OCI-LY7 (cell line): ENCODE results near the gene MIS18A. TPM values are rescaled to one million over a fixed set of nuclear protein-coding genes. Genes with fewer than 3 reads are reported as not detected.

ENCODE experiments used
- BruUV-seq: library from RNA; stranded (reverse); fragments of 400-500 nt; replicated peaks from 2 replicates; lab custom pipeline; 2021; lab: Mats Ljungman, UMichigan
- CTCF ChIA-PET: fragments of 300-600 bp; sonication (Branson Sonifier 250); formaldehyde crosslinking; loops from one replicate; lab custom pipeline; 2022; ENCODE audit warnings: antibody characterized with exemption; ENCODE audit not compliant: unreplicated experiment; lab: Charles Lee
- POLR2A ChIA-PET: fragments of 300-600 bp; sonication (Branson Sonifier 250); formaldehyde crosslinking; loops from one replicate; lab custom pipeline; 2022; ENCODE audit warnings: antibody characterized with exemption; lab: Charles Lee
- DNase-seq: peaks from one replicate; pipeline ENCODE4 v3.0.0-alpha.2; 2015; ENCODE audit warnings: low spot score
- H2AFZ ChIP-seq: fragments of 200-600 bp; sonication (generic), shearing (Covaris generic); 2 replicates; pipeline ENCODE4 v1.6.1; 2014; ENCODE audit warnings: mild to moderate bottlenecking, antibody characterized with exemption, low read length, moderate library complexity
- H3K27ac ChIP-seq: fragments of 200-600 bp; sonication (generic); 2 replicates; pipeline ENCODE4 v1.5.1; 2014; ENCODE audit warnings: mixed run types, low read depth, mild to moderate bottlenecking, moderate library complexity, low read length, inconsistent platforms; ENCODE audit not compliant: poor library complexity, severe bottlenecking
- H3K36me3 ChIP-seq: fragments of 200-600 bp; sonication (generic); 2 replicates; pipeline ENCODE4 v1.6.1; 2014; ENCODE audit warnings: mild to moderate bottlenecking, antibody characterized with exemption, low read length, moderate library complexity, mixed read lengths; ENCODE audit not compliant: insufficient read depth
- H3K4me1 ChIP-seq: fragments of 200-600 bp; sonication (generic); 2 replicates; pipeline ENCODE4 v1.5.1; 2014; ENCODE audit warnings: mild to moderate bottlenecking, low read length; ENCODE audit not compliant: insufficient read depth, poor library complexity, severe bottlenecking
- H3K4me2 ChIP-seq: fragments of 200-600 bp; sonication (generic); 2 replicates; pipeline ENCODE4 v1.6.1; 2014; ENCODE audit warnings: mild to moderate bottlenecking, low read length
- H3K4me3 ChIP-seq: fragments of 200-600 bp; sonication (generic); 2 replicates; pipeline ENCODE4 v1.5.1; 2014; ENCODE audit warnings: mild to moderate bottlenecking, low read depth, low read length; ENCODE audit not compliant: poor library complexity, severe bottlenecking
- H3K79me2 ChIP-seq: fragments of 200-600 bp; sonication (generic); 2 replicates; pipeline ENCODE4 v1.6.1; 2016; ENCODE audit warnings: low read depth, mild to moderate bottlenecking, low read length, moderate library complexity, mixed read lengths; ENCODE audit not compliant: insufficient read depth
- H3K9me2 ChIP-seq: fragments of 200-600 bp; sonication (generic); 2 replicates; pipeline ENCODE4 v1.6.1; 2016; ENCODE audit warnings: mild to moderate bottlenecking, low read length, mixed read lengths; ENCODE audit not compliant: insufficient read depth
- H3K9me3 ChIP-seq: fragments of 200-600 bp; sonication (generic); 2 replicates; pipeline ENCODE4 v1.6.1; 2014; ENCODE audit warnings: mild to moderate bottlenecking, mixed run types, low read length, mixed read lengths
- H4K20me1 ChIP-seq: fragments of 200-600 bp; sonication (generic); 2 replicates; pipeline ENCODE4 v1.6.1; 2014; ENCODE audit warnings: mild to moderate bottlenecking, antibody characterized with exemption, low read length, moderate library complexity, mixed read lengths; ENCODE audit not compliant: insufficient read depth
- EZH2phosphoT487 ChIP-seq: fragments of 200-600 bp; sonication (generic); IDR thresholded peaks from 2 replicates; pipeline ENCODE4 v1.6.1; 2018; ENCODE audit warnings: low read depth, borderline replicate concordance, mild to moderate bottlenecking, mixed run types, antibody characterized with exemption, low read length, moderate library complexity, mixed read lengths
- intact Hi-C: fragments of 100-400 bp; cut with micrococcal nuclease; formaldehyde crosslinking; loops from one replicate; pipeline ENCODE4 v1.10.0; 2022; ENCODE audit not compliant: unreplicated experiment
- total RNA-seq, 2 experiments: library from RNA; depleted of rRNA in 1 of 2; stranded (reverse); fragments of >200 nt in 1 of 2; shearing (Covaris generic) in 1 of 2; gene quantifications; 2 replicates each; pipeline ENCODE4 v1.2.3, GENCODE V29; 2014 to 2022
- TF ChIP-seq, protein P1 (sequence below): fragments of 200-600 bp; sonication (generic); conservative IDR thresholded peaks from 2 replicates; pipeline ENCODE4 v1.5.1; 2014; ENCODE audit warnings: mild to moderate bottlenecking, antibody characterized with exemption, low read length, moderate library complexity, mixed read lengths

Gene MIS18A
- total RNA-seq, 2 experiments from 2014 or later, result 25.2 to 53.0 TPM

- Histone ChIP-seq H3K4me3 (no peak overlapping the region), H3K79me2 (no peaks in the 10 kb centered on the region), H4K20me1 (no peaks in the 10 kb centered on the region), H2AFZ (no peak overlapping the region), H3K9me3 (no peaks in the 10 kb centered on the region), H3K4me2 (no peak overlapping the region), H3K9me2 (no peaks in the 10 kb centered on the region), H3K27ac (no peak overlapping the region), H3K36me3 (peaks cover 97% of the 10 kb centered on the region), H3K4me1 (no peaks in the 10 kb centered on the region)
- POLR2A ChIA-PET, result no interaction called here
- no peak for TF ChIP-seq EZH2phosphoT487
- TF ChIP-seq, protein P1, sequence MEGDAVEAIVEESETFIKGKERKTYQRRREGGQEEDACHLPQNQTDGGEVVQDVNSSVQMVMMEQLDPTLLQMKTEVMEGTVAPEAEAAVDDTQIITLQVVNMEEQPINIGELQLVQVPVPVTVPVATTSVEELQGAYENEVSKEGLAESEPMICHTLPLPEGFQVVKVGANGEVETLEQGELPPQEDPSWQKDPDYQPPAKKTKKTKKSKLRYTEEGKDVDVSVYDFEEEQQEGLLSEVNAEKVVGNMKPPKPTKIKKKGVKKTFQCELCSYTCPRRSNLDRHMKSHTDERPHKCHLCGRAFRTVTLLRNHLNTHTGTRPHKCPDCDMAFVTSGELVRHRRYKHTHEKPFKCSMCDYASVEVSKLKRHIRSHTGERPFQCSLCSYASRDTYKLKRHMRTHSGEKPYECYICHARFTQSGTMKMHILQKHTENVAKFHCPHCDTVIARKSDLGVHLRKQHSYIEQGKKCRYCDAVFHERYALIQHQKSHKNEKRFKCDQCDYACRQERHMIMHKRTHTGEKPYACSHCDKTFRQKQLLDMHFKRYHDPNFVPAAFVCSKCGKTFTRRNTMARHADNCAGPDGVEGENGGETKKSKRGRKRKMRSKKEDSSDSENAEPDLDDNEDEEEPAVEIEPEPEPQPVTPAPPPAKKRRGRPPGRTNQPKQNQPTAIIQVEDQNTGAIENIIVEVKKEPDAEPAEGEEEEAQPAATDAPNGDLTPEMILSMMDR, result no peak
- intact Hi-C loops, result no loop called here
- no TSS peak for BruUV-seq
- CTCF ChIA-PET, result no interaction called here
- no peak for DNase-seq
Measured at GRCh38 chr21:32319012-32319411, 40.2 kb upstream of the MIS18A start.

- no peak for TF ChIP-seq EZH2phosphoT487
- TF ChIP-seq, protein P1, result no peak
- intact Hi-C loops, result no loop called here
- DNase-seq, result no peak
- CTCF ChIA-PET, result no interaction called here
- no peaks in the 10 kb centered on the region for H3K9me2 ChIP-seq
- H2AFZ ChIP-seq, result no peak overlapping the region
- no peaks in the 10 kb centered on the region for H3K79me2 ChIP-seq
- POLR2A ChIA-PET, result interaction anchor here (1.0 kb wide), 1 partner anchor 13 kb away, joined by 8 read pairs; no protein-coding TSS in a partner anchor
- BruUV-seq, result no TSS peak
- H3K36me3 ChIP-seq, result peaks cover 96% of the 10 kb centered on the region
- H3K4me2 ChIP-seq, result no peak overlapping the region
- H4K20me1 ChIP-seq, result no peaks in the 10 kb centered on the region
- H3K4me1 ChIP-seq, result no peaks in the 10 kb centered on the region
- H3K4me3 ChIP-seq, result no peak overlapping the region
- no peak overlapping the region for H3K27ac ChIP-seq
- no peaks in the 10 kb centered on the region for H3K9me3 ChIP-seq
Measured at GRCh38 chr21:32317726-32318125, 38.9 kb upstream of the MIS18A start.

DNA sequence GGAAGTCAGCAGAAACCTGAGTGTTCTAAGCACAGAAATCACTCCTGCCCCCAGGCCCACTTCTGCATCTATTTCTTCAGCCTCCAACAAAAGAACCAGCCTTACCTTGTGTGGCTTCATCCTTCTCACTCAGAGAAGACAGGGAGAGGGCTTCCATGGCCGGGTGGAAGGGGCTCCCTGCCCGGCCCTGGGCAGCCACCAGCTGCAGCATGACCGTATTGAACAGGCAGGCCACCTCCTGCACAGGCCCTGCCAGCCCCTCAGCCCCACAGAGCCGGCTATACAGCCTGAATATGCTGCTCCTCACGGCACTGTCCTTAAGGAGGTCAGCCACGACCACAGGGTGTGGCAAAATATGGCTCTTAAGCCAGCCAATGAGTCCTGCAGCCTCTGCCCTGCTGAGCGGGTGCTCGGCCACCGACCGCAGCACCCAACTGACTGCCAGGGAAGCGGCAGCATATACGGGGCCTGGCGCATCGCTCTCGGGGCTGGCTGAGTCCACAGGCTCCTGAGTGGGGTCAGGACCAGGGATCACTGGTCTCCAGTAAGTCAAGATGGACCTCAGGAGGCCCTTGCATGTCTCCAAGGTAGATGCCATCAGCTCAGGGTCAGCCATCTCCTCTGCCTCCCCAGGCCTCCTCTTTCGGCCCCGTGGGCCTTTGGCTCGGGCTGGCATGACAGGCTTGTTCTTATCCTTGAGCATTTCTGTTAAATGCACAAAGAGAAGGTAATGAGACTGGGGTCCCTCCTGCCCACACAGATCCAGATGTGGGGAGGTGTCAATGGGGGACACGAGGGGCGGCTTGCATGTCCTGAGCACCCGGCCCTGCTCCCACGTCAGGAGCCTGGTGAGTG, 37.7 kb upstream of the MIS18A start:
- Histone ChIP-seq H3K9me2 (no peaks in the 10 kb centered on the region), H3K4me1 (no peaks in the 10 kb centered on the region), H3K27ac (no peak overlapping the region), H3K9me3 (no peaks in the 10 kb centered on the region), H3K36me3 (peaks cover 97% of the 10 kb centered on the region), H2AFZ (no peak overlapping the region), H4K20me1 (no peaks in the 10 kb centered on the region), H3K79me2 (no peaks in the 10 kb centered on the region), H3K4me2 (no peak overlapping the region), H3K4me3 (no peak overlapping the region)
- no TSS peak for BruUV-seq
- ChIA-PET POLR2A (interaction anchor here (1.0 kb wide), 1 partner anchor 14 kb away, joined by 8 read pairs; no protein-coding TSS in a partner anchor), CTCF (no interaction called here)
- TF ChIP-seq EZH2phosphoT487, result no peak
- TF ChIP-seq, protein P1, result no peak
- DNase-seq, result no peak
- intact Hi-C loops, result no loop called here
